LNCAP (cell line): ENCODE results near the gene RAMP1.

Source experiments
- TF ChIP-seq, protein P1 (sequence below): fragments of 450-650 bp; IDR thresholded peaks from 2 replicates; pipeline ENCODE4 v1.5.1; 2017; ENCODE audit warnings: mild to moderate bottlenecking

Gene RAMP1

DNA sequence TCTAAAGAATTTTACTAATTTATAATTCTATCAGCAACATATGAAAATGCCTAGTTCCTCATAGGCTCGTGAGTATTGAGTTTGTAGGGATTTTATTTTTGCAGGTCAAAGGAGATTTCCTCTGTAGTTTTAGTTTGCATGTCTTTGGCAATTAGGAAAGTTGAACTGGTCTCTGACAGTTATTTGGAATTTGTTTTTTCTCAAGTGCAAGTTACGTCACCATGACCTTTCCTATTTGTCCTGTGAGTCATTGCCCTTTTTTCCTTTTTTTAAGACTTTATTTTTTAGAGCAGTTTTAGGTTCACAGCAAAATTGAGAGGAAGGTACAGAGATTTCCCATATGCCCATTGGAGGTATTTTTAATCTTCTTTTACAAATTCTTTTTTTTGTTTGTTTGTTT is 29.0 kb downstream of the RAMP1 start:
- TF ChIP-seq, protein P1, sequence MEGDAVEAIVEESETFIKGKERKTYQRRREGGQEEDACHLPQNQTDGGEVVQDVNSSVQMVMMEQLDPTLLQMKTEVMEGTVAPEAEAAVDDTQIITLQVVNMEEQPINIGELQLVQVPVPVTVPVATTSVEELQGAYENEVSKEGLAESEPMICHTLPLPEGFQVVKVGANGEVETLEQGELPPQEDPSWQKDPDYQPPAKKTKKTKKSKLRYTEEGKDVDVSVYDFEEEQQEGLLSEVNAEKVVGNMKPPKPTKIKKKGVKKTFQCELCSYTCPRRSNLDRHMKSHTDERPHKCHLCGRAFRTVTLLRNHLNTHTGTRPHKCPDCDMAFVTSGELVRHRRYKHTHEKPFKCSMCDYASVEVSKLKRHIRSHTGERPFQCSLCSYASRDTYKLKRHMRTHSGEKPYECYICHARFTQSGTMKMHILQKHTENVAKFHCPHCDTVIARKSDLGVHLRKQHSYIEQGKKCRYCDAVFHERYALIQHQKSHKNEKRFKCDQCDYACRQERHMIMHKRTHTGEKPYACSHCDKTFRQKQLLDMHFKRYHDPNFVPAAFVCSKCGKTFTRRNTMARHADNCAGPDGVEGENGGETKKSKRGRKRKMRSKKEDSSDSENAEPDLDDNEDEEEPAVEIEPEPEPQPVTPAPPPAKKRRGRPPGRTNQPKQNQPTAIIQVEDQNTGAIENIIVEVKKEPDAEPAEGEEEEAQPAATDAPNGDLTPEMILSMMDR = no peak

DNA sequence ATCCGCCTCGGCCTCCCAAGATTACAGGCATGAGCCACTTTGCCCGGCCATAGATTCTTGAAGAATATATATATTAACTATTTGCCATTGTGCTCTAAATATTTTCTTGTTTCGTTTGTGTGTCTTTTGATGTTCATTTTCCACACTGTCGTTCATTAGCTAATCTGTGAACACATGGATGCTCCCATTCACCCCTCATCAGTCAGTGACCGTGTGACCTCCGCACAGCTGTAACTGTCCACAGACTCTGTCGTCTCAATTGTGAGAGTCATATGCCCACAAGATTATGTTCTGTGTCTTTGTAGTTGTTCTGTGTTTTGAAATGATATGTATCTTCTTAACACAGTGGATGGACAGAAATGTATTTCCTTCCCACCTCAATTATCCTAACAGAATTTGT is 29.6 kb downstream of the RAMP1 start:
- TF ChIP-seq, protein P1 = no peak

DNA sequence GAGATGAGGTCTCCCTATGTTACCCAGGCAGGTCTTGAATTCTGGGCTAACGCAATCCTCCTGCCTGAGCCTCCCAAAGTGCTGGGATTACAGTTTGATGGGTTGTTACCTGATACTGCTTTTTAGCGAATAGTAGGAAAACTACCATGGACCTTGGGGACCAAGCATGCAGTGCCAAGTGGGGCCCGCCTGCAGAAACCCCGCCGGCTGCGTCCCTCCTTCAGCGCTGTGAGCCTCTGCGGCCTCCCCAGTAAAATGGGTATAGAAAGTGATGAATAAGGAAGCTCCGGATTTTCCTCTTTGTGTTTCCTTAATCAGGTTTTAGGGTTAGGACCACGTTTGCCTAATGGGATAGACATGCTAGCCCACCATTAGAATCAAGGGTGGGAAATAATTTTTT is 30.4 kb downstream of the RAMP1 start:
- TF ChIP-seq, protein P1 = no peak

DNA sequence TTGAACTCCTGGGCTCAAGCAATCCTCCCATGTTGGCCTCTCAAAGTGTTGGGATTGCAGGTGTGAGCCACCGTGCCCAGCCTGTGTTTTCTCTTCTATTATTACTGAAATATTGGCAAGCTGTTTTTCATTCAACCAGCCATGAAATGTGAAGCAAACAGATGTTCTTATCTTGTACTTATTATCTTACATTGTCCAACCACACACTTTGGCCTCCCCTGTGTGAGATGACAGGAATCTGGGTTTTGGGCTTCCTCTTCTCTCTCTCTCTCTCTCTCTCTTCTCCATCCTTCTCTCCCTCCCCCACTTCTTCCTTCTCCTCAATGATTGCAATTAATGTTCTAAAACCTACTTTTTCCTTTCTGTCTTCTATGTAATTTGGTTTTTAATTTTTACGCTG is 33.1 kb downstream of the RAMP1 start:
- TF ChIP-seq, protein P1 = no peak

DNA sequence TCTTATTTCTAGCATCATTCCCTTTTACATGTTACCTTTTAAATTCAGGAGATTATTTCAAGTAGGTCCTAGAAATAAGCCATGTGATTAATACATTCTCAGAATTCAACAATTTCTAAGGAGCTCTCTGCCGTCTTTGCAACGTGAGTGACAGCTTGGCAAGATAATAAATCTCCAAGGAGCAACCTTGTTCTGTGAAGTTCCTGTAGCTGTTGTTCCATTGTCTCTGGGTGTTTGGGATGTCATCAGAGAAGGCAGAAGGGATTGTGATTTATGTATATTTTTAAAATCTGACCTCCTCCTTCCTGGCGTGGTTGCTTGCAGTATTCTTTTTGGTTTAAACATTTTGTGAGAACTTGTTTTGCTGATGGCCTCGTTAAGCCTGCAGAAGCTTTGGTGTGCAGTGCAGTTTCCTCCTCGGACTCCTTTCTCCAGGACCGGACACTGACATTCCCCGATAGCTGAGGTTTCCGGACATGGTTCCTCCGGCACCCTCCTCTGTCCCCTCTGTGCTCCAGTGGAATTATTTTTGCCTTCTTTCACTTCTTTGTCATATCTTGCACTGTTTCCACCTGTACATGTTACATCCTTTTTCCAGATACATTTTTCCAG is 33.7 kb downstream of the RAMP1 start:
- TF ChIP-seq, protein P1 = no peak

DNA sequence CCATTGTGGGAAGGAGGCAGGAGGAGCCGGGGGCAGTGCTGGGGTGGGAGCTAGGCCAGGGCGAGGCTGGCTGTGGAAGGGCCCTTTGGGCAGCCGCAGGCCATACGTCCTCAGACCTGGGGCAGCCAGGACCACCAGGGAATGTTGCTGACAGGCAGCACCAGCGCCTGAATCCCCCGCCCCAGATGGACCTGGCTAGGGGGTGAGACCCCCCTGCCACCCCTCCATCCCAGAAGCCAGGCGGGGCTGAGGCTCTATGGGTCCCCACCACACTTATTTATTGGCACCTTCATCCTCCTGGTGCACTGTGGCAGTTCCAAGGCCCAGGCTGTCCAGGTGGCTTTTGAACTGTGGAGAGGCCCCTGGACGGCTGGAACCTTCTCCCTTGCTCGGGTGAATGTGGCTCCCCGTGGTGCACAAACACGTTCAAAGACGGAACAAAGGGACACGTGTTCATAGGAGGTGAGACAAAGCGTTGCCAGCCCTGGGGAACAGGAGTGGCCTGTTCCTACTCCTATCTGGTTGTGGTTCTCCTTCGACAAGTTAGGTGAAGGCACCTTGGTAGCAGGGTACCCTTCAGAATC is 35.1 kb downstream of the RAMP1 start:
- TF ChIP-seq, protein P1 = no peak

DNA sequence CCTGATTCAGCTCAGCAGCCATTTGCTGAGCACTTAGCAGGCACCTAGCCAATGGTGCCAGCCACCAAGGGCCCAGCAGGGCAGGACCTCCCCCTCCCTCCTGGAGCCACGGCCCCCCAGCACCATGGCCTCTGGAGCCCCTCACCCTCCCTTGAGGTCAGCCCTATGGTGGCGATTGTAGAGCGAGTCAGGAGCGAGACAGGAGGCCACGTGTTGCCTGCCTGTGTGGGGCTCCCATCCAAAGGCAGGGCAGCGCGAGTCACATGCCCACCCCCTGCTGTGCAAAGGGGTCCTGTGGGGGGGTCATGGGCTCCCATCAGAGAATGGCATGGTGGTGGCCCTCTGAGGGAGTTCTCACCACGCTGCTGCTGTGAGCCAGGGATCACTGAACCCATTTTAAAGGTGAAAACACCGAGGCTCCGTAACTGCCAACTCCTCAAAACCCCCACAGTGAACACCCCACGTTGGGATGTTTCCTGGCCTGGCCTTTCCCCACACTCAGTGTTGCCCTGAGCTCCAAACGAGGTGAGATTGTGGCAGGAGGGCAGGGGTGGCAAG is 35.6 kb downstream of the RAMP1 start:
- TF ChIP-seq, protein P1 = no peak
